ENCODE results near the gene RNASE12. TPM values are rescaled to one million over a fixed set of nuclear protein-coding genes. Genes with fewer than 3 reads are reported as not detected.
A peak's percentile ranks its signal among the peaks of the same experiment; 100 is the strongest.

RNASE12 gene
- total and polyA plus RNA-seq, 9 of the 15 experiments (the other 6 are each of a cell fraction or from before 2014, with no cell fraction given), result 0.24 TPM; not detected in 8

DNA sequence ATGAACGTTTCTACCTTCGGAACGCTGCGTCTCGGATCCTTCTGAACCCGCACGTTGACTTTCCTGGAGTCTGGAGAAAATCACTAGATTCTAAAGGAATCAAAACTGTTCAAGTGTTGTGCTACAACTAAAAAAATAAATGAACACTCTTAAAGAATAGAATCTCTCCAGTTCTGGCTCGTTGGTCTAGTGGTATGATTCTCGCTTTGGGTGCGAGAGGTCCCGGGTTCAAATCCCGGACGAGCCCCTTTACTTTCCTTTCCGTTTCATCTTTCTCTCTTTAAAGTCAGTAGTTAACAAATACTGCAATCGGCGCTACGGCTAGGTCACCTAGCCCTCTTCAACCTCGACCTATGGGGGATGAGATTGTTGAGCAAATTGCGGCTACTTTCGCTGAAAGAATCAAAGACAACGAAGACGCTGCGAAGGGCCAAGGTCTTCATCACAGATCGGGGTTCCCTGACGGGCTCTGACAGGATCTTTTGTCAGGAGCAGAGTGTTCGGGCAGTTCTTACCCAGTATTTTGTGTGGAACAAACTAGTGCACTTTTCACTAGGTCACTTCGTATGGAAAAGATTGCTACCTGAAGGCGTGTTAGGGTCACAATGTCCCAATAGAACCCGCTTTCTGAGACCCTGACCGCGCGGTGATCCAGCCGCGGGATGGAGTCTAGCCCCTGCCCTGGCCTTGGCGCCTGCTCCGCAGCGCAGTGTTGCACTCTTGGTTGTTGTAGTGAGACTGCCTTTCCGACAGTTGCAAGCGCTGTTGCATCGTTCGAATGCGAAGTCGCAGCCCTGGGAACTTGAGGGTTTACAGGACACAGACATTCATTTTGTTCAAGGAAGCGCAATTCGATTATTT lies 41.9 kb upstream of the RNASE12 start (continued):
- TF ChIP-seq, protein P1, sequence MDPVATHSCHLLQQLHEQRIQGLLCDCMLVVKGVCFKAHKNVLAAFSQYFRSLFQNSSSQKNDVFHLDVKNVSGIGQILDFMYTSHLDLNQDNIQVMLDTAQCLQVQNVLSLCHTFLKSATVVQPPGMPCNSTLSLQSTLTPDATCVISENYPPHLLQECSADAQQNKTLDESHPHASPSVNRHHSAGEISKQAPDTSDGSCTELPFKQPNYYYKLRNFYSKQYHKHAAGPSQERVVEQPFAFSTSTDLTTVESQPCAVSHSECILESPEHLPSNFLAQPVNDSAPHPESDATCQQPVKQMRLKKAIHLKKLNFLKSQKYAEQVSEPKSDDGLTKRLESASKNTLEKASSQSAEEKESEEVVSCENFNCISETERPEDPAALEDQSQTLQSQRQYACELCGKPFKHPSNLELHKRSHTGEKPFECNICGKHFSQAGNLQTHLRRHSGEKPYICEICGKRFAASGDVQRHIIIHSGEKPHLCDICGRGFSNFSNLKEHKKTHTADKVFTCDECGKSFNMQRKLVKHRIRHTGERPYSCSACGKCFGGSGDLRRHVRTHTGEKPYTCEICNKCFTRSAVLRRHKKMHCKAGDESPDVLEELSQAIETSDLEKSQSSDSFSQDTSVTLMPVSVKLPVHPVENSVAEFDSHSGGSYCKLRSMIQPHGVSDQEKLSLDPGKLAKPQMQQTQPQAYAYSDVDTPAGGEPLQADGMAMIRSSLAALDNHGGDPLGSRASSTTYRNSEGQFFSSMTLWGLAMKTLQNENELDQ (CRISPR knock-in tag; IDR thresholded peaks at IDR 0.05; ENCODE audit: borderline replicate concordance), result no peak
- TF ChIP-seq, protein P2, sequence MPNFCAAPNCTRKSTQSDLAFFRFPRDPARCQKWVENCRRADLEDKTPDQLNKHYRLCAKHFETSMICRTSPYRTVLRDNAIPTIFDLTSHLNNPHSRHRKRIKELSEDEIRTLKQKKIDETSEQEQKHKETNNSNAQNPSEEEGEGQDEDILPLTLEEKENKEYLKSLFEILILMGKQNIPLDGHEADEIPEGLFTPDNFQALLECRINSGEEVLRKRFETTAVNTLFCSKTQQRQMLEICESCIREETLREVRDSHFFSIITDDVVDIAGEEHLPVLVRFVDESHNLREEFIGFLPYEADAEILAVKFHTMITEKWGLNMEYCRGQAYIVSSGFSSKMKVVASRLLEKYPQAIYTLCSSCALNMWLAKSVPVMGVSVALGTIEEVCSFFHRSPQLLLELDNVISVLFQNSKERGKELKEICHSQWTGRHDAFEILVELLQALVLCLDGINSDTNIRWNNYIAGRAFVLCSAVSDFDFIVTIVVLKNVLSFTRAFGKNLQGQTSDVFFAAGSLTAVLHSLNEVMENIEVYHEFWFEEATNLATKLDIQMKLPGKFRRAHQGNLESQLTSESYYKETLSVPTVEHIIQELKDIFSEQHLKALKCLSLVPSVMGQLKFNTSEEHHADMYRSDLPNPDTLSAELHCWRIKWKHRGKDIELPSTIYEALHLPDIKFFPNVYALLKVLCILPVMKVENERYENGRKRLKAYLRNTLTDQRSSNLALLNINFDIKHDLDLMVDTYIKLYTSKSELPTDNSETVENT (CRISPR knock-in tag; IDR thresholded peaks at IDR 0.05), result no peak
- TF ChIP-seq, protein P3, sequence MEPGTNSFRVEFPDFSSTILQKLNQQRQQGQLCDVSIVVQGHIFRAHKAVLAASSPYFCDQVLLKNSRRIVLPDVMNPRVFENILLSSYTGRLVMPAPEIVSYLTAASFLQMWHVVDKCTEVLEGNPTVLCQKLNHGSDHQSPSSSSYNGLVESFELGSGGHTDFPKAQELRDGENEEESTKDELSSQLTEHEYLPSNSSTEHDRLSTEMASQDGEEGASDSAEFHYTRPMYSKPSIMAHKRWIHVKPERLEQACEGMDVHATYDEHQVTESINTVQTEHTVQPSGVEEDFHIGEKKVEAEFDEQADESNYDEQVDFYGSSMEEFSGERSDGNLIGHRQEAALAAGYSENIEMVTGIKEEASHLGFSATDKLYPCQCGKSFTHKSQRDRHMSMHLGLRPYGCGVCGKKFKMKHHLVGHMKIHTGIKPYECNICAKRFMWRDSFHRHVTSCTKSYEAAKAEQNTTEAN (CRISPR knock-in tag; IDR thresholded peaks at IDR 0.05), result no peak
- TF ChIP-seq TAF1 (IDR thresholded peaks at IDR 0.05; ENCODE audit: control insufficient read depth, extremely low read depth, insufficient read depth, low read length, severe bottlenecking) (no peak), KDM4B (IDR thresholded peaks at IDR 0.05; ENCODE audit: borderline replicate concordance in 2 of 2, low read depth in 1 of 2) (no peak), MAFG (tag; conservative IDR thresholded peaks at IDR 0.05) (no peak), HNRNPH1 (optimal IDR thresholded peaks at IDR 0.05; ENCODE audit: low read depth, low read length) (no peak), CBX3 (IDR thresholded peaks at IDR 0.05; ENCODE audit: borderline replicate concordance in 1 of 2, low read length in 2 of 2) (peak in 1 of 2 experiments; percentile 32; a peak in 1 of 3 replicates), RAD51 (IDR thresholded peaks at IDR 0.05; ENCODE audit: borderline replicate concordance, low read depth) (no peak), DIDO1 (tag; IDR thresholded peaks at IDR 0.05; ENCODE audit: low read depth) (no peak)
- TF ChIP-seq, protein P4, sequence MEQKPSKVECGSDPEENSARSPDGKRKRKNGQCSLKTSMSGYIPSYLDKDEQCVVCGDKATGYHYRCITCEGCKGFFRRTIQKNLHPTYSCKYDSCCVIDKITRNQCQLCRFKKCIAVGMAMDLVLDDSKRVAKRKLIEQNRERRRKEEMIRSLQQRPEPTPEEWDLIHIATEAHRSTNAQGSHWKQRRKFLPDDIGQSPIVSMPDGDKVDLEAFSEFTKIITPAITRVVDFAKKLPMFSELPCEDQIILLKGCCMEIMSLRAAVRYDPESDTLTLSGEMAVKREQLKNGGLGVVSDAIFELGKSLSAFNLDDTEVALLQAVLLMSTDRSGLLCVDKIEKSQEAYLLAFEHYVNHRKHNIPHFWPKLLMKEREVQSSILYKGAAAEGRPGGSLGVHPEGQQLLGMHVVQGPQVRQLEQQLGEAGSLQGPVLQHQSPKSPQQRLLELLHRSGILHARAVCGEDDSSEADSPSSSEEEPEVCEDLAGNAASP (IDR thresholded peaks at IDR 0.05), result no peak
- TF ChIP-seq, protein P5, sequence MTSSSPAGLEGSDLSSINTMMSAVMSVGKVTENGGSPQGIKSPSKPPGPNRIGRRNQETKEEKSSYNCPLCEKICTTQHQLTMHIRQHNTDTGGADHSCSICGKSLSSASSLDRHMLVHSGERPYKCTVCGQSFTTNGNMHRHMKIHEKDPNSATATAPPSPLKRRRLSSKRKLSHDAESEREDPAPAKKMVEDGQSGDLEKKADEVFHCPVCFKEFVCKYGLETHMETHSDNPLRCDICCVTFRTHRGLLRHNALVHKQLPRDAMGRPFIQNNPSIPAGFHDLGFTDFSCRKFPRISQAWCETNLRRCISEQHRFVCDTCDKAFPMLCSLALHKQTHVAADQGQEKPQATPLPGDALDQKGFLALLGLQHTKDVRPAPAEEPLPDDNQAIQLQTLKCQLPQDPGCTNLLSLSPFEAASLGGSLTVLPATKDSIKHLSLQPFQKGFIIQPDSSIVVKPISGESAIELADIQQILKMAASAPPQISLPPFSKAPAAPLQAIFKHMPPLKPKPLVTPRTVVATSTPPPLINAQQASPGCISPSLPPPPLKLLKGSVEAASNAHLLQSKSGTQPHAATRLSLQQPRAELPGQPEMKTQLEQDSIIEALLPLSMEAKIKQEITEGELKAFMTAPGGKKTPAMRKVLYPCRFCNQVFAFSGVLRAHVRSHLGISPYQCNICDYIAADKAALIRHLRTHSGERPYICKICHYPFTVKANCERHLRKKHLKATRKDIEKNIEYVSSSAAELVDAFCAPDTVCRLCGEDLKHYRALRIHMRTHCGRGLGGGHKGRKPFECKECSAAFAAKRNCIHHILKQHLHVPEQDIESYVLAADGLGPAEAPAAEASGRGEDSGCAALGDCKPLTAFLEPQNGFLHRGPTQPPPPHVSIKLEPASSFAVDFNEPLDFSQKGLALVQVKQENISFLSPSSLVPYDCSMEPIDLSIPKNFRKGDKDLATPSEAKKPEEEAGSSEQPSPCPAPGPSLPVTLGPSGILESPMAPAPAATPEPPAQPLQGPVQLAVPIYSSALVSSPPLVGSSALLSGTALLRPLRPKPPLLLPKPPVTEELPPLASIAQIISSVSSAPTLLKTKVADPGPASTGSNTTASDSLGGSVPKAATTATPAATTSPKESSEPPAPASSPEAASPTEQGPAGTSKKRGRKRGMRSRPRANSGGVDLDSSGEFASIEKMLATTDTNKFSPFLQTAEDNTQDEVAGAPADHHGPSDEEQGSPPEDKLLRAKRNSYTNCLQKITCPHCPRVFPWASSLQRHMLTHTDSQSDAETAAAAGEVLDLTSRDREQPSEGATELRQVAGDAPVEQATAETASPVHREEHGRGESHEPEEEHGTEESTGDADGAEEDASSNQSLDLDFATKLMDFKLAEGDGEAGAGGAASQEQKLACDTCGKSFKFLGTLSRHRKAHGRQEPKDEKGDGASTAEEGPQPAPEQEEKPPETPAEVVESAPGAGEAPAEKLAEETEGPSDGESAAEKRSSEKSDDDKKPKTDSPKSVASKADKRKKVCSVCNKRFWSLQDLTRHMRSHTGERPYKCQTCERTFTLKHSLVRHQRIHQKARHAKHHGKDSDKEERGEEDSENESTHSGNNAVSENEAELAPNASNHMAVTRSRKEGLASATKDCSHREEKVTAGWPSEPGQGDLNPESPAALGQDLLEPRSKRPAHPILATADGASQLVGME (CRISPR knock-in tag; IDR thresholded peaks at IDR 0.05), result no peak

All from K562 (cell line).